ENCODE data around the gene CHRNA4. TPM values are rescaled to one million over a fixed set of nuclear protein-coding genes. Genes with fewer than 3 reads are reported as not detected.

The CHRNA4 gene
- total and polyA plus RNA-seq, 9 donors = 0.06 to 2.9 (median 0.43) TPM; not detected in 2

DNA sequence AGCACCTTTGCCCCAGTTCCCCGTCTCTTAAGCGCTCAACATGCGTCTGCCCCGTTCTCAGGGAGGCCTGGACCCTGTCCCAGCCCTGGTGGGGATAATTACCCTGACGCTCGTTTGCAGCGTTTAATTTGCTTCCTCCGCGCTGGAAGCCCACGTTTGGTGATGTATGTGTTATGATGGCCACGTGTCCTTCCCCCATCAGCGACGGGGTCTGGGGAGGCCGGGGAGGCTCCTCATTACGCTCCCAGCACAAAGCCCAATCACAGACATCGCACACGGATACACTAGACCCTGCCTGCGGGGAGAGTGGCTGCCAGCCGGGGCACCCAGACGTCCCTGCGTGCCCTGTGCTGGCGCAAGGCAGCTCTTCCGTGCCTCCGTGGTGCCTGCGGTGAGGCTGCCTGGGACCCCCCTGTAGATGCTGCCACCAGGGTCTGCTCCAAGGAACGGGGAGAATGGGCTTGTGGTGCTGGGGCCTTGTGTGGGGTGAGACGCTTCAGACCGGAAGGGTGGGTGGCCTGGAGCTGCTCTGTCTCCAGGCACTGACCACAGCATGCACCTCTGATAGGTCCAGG lies 10.2 kb upstream of the CHRNA4 start:
- H3K27me3 ChIP-seq = no peaks in the 10 kb centered on the region

DNA sequence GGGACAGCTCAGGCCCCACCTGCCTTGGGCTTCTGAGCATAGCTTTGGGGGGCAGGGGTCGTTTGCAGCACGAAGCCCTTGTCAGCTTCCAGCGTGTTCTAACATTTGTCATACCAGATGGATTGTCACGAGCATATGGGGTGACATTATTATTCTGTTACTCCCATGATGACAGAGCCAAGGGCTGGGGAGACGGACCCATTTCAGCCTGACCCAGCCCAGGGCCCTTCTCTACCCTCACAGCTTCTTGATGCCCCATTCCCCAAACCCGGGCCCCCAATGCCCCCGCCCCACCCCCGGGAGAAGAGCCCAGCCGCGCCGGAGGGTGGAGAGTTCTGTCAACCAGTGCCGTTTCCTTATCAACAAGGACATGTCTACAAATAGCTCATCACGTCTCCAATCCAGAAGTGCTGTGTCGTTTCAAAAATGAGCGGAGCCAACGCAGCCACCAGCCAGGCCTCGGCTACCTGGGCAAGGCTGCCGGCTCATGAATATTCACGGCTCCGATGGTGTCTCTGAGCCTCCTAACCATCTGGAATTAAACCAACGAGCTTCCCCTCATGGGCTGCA lies 9.6 kb upstream of the CHRNA4 start:
- Histone ChIP-seq H3K27ac (no peak overlapping the region), H3K9me3 (no peaks in the 10 kb centered on the region), H3K27me3 (no peaks in the 10 kb centered on the region), H3K4me1 (ENCODE audit: insufficient read depth) (no peaks in the 10 kb centered on the region), H3K36me3 (no peaks in the 10 kb centered on the region), H3K4me3 (no peak overlapping the region)
- no peak for TF ChIP-seq POLR2A (IDR thresholded peaks at IDR 0.05)
- no peak for TF ChIP-seq CTCF (IDR thresholded peaks at IDR 0.05)
- TF ChIP-seq EP300 (IDR thresholded peaks at IDR 0.05) = no peak
- intact Hi-C loops (cut with DNase I) = no loop called here
- WGBS, 3 donors = 25 to 38% (median 34%) methylated on average over 21 of the region's 21 CpGs
- DNase-seq = no peak

More for the DNA sequence above, 10.2 kb upstream of the CHRNA4 start:
- Histone ChIP-seq H3K9me3 (no peaks in the 10 kb centered on the region), H3K36me3 (no peaks in the 10 kb centered on the region), H3K4me3 (no peak overlapping the region), H3K4me1 (ENCODE audit: insufficient read depth) (no peaks in the 10 kb centered on the region), H3K27ac (no peak overlapping the region)
- 57 to 66% (median 59%) methylated on average over 28 of the region's 28 CpGs for WGBS, 3 donors
- intact Hi-C loops (cut with DNase I) = no loop called here
- DNase-seq = no peak
- TF ChIP-seq CTCF (IDR thresholded peaks at IDR 0.05) (no peak), POLR2A (IDR thresholded peaks at IDR 0.05) (no peak), EP300 (IDR thresholded peaks at IDR 0.05) (no peak)

GRCh38 chr20:63369724-63370617 lies 8.8 kb upstream of the CHRNA4 start:
- WGBS, 3 donors = 72 to 73% (median 72%) methylated on average over 23 to 24 of the region's 24 CpGs

More at GRCh38 chr20:63369724-63370617, 8.8 kb upstream of the CHRNA4 start:
- H3K4me1 ChIP-seq (ENCODE audit: insufficient read depth) = no peaks in the 10 kb centered on the region
- no peak overlapping the region for H3K27ac ChIP-seq
- H3K27me3 ChIP-seq = no peaks in the 10 kb centered on the region
- no peaks in the 10 kb centered on the region for H3K36me3 ChIP-seq
- intact Hi-C loops (cut with DNase I) = no loop called here
- DNase-seq = no peak
- no peaks in the 10 kb centered on the region for H3K9me3 ChIP-seq
- TF ChIP-seq POLR2A (IDR thresholded peaks at IDR 0.05) (no peak), CTCF (IDR thresholded peaks at IDR 0.05) (no peak), EP300 (IDR thresholded peaks at IDR 0.05) (no peak)
- no peak overlapping the region for H3K4me3 ChIP-seq
